A673 (cell line): Measurements from ENCODE around the gene ZBTB32. TPM values are rescaled to one million over a fixed set of nuclear protein-coding genes. Genes with fewer than 3 reads are reported as not detected.

Experiments used
- BruUV-seq: library from RNA; stranded (reverse); fragments of 400-500 nt; replicated peaks from 2 replicates; lab custom pipeline; 2021; lab: Mats Ljungman, UMichigan
- CTCF ChIA-PET: fragments of 300-600 bp; sonication (Branson Sonifier 250); formaldehyde crosslinking; loops from one replicate; lab custom pipeline; 2022; ENCODE audit warnings: antibody characterized with exemption; lab: Charles Lee
- POLR2A ChIA-PET: fragments of 300-600 bp; sonication (Branson Sonifier 250); formaldehyde crosslinking; loops from one replicate; lab custom pipeline; 2022; ENCODE audit warnings: antibody characterized with exemption; ENCODE audit not compliant: low non-redundant PET; lab: Charles Lee
- DNase-seq: peaks from one replicate; pipeline ENCODE4 v3.0.0-alpha.2; 2015; ENCODE audit warnings: low spot score
- H3K27ac ChIP-seq: fragments of 200-600 bp; sonication (generic); 2 replicates; pipeline ENCODE4 v1.5.1; 2016; ENCODE audit warnings: mixed run types, low read depth, mild to moderate bottlenecking, mixed read lengths, antibody characterized with exemption, low read length; ENCODE audit not compliant: poor library complexity, severe bottlenecking
- H3K27me3 ChIP-seq: fragments of 200-600 bp; sonication (generic); replicated peaks from 2 replicates; pipeline ENCODE4 v1.6.1; 2017; ENCODE audit warnings: mixed run types, low read depth, mild to moderate bottlenecking, mixed read lengths, antibody characterized with exemption, low read length; ENCODE audit not compliant: insufficient read depth, poor library complexity
- H3K36me3 ChIP-seq: fragments of 200-600 bp; sonication (generic); 2 replicates; pipeline ENCODE4 v1.6.1; 2016; ENCODE audit warnings: mixed run types, mild to moderate bottlenecking, mixed read lengths, antibody characterized with exemption, low read length; ENCODE audit not compliant: insufficient read depth, poor library complexity, severe bottlenecking
- H3K4me1 ChIP-seq: fragments of 200-600 bp; sonication (generic); 2 replicates; pipeline ENCODE4 v1.6.1; 2017; ENCODE audit warnings: mixed run types, mild to moderate bottlenecking, mixed read lengths, antibody characterized with exemption, low read length; ENCODE audit not compliant: insufficient read depth, poor library complexity, severe bottlenecking
- H3K4me3 ChIP-seq: fragments of 200-600 bp; sonication (generic); 2 replicates; pipeline ENCODE4 v1.5.1; 2016; ENCODE audit warnings: low read depth, mixed run types, mild to moderate bottlenecking, mixed read lengths, low read length; ENCODE audit not compliant: poor library complexity, severe bottlenecking
- H3K9me3 ChIP-seq: fragments of 200-600 bp; sonication (generic); 2 replicates; pipeline ENCODE4 v1.6.1; 2016; ENCODE audit warnings: mixed run types, low read depth, mild to moderate bottlenecking, mixed read lengths, antibody characterized with exemption, low read length; ENCODE audit not compliant: poor library complexity, severe bottlenecking
- EZH2 ChIP-seq: fragments of 200-600 bp; sonication (generic); IDR thresholded peaks from 2 replicates; pipeline ENCODE4 v1.6.1; 2017; ENCODE audit warnings: borderline replicate concordance, low read depth, mild to moderate bottlenecking, mixed read lengths, antibody characterized with exemption, low read length; ENCODE audit not compliant: poor library complexity, severe bottlenecking
- intact Hi-C: fragments of 100-400 bp; cut with micrococcal nuclease; formaldehyde crosslinking; loops from one replicate; pipeline ENCODE4 v1.10.0; 2022; ENCODE audit not compliant: unreplicated experiment
- total RNA-seq: library from RNA; stranded (reverse); gene quantifications from 2 replicates; pipeline ENCODE4 v1.2.3, GENCODE V29; 2021
- TF ChIP-seq, protein P1 (sequence below): fragments of 300-800, 200-600 bp; sonication (generic); conservative IDR thresholded peaks from 2 replicates; pipeline ENCODE4 v1.5.1; 2017; ENCODE audit warnings: low read depth, mild to moderate bottlenecking, antibody characterized with exemption, low read length, moderate library complexity, mixed read lengths

ZBTB32 gene
- total RNA-seq, 1 experiment from 2014 or later: not detected

DNA sequence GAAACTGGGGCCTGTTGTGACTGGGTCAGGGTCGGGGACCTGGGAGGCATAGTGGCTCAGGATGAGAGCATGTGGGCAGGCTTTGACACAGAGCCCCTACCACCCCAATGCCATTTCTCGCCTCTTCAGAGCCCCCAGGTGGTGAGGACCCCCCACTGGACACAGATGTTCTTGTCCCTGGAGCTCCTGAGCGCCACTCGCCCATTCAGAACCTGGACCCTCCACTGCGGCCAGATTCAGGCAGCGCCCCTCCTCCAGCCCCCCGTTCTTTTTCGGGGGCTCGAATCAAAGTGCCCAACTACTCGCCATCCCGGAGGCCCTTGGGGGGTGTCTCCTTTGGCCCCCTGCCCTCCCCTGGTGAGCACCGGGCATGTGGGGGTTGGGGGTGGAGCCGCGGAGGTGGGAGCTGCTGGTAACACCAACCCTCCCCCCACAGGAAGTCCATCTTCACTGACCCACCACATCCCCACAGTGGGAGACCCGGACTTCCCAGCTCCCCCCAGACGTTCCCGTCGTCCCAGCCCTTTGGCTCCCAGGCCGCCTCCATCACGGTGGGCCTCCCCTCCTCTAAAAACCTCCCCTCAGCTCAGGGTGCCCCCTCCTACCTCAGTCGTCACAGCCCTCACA, 27.5 kb downstream of the ZBTB32 start:
- Histone ChIP-seq H3K9me3 (no peaks in the 10 kb centered on the region), H3K36me3 (peaks cover 82% of the 10 kb centered on the region), H3K4me1 (no peaks in the 10 kb centered on the region), H3K4me3 (no peak overlapping the region), H3K27ac (no peak overlapping the region), H3K27me3 (no peaks in the 10 kb centered on the region)
- ChIA-PET CTCF (no interaction called here), POLR2A (no interaction called here)
- intact Hi-C loops: no loop called here
- no peak for TF ChIP-seq EZH2
- TF ChIP-seq, protein P1, sequence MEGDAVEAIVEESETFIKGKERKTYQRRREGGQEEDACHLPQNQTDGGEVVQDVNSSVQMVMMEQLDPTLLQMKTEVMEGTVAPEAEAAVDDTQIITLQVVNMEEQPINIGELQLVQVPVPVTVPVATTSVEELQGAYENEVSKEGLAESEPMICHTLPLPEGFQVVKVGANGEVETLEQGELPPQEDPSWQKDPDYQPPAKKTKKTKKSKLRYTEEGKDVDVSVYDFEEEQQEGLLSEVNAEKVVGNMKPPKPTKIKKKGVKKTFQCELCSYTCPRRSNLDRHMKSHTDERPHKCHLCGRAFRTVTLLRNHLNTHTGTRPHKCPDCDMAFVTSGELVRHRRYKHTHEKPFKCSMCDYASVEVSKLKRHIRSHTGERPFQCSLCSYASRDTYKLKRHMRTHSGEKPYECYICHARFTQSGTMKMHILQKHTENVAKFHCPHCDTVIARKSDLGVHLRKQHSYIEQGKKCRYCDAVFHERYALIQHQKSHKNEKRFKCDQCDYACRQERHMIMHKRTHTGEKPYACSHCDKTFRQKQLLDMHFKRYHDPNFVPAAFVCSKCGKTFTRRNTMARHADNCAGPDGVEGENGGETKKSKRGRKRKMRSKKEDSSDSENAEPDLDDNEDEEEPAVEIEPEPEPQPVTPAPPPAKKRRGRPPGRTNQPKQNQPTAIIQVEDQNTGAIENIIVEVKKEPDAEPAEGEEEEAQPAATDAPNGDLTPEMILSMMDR: no peak
- no TSS peak for BruUV-seq
- DNase-seq: no peak

DNA sequence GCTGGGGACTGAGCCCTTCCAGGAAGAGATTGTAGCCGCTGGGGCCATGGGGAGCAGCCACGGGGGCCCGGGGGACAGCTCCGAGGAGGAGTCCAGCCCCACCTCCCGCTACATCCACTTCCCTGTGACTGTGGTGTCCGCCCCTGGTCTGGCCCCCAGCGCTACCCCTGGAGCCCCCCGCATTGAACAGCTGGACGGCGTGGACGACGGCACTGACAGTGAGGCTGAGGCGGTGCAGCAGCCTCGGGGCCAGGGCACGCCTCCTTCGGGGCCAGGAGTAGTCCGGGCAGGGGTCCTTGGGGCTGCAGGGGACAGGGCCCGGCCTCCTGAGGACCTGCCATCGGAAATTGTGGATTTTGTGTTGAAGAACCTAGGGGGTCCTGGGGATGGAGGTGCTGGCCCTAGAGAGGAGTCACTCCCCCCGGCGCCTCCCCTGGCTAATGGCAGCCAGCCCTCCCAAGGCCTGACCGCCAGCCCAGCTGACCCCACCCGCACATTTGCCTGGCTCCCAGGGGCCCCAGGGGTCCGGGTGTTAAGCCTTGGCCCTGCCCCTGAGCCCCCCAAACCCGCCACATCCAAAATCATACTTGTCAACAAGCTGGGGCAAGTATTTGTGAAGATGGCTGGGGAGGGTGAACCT, 28.3 kb downstream of the ZBTB32 start:
- TF ChIP-seq, protein P1: no peak
- TF ChIP-seq EZH2: no peak
- Histone ChIP-seq H3K4me1 (no peaks in the 10 kb centered on the region), H3K27ac (no peak overlapping the region), H3K27me3 (no peaks in the 10 kb centered on the region), H3K4me3 (no peak overlapping the region), H3K36me3 (peaks cover 82% of the 10 kb centered on the region), H3K9me3 (no peaks in the 10 kb centered on the region)
- no peak for DNase-seq
- ChIA-PET CTCF (no interaction called here), POLR2A (no interaction called here)
- BruUV-seq: TSS peak; percentile 26
- intact Hi-C loops: no loop called here

DNA sequence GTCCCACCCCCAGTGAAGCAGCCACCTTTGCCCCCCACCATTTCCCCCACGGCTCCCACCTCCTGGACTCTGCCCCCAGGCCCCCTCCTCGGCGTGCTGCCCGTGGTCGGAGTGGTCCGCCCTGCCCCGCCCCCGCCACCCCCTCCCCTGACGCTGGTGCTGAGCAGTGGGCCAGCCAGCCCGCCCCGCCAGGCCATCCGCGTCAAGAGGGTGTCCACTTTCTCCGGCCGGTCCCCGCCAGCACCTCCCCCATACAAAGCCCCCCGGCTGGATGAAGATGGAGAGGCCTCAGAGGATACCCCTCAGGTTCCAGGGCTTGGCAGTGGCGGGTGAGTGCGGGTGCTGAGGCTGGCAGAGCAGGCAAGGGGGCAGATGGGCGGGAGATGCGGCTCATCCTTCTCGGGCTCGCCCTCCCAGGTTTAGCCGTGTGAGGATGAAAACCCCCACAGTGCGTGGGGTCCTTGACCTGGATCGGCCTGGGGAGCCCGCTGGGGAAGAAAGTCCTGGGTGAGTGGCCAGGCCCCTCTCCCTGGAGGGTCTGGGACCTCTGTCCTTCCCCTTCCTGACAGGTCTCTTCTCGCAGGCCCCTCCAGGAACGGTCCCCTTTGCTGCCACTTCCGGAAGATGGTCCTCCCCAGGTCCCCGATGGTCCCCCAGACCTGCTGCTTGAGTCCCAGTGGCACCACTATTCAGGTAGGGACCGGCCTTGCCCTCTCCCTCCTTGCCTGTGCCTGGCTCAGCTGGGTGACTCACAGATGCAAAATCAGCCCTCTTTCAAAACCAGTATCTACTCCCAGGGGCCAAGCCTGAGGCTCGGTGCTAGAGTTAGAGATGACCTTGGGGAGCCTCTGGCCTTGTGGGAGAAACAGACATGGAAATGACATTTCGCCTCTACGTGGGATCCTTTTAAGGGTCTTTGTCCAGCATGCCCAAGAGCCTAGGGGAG, 29.1 kb downstream of the ZBTB32 start:
- Histone ChIP-seq H3K27ac (no peak overlapping the region), H3K36me3 (peaks cover 82% of the 10 kb centered on the region), H3K4me1 (no peaks in the 10 kb centered on the region), H3K9me3 (no peaks in the 10 kb centered on the region), H3K4me3 (no peak overlapping the region), H3K27me3 (no peaks in the 10 kb centered on the region)
- TF ChIP-seq, protein P1: no peak
- no peak for TF ChIP-seq EZH2
- no peak for DNase-seq
- intact Hi-C loops: no loop called here
- BruUV-seq: no TSS peak
- CTCF ChIA-PET: no interaction called here
- POLR2A ChIA-PET: no interaction called here
